ENCODE measurements around the gene PHGDH. TPM values are rescaled to one million over a fixed set of nuclear protein-coding genes. Genes with fewer than 3 reads are reported as not detected.
A peak's percentile ranks its signal among the peaks of the same experiment; 100 is the strongest.

The PHGDH gene
- polyA plus RNA-seq, 1 donor: 139 TPM

DNA sequence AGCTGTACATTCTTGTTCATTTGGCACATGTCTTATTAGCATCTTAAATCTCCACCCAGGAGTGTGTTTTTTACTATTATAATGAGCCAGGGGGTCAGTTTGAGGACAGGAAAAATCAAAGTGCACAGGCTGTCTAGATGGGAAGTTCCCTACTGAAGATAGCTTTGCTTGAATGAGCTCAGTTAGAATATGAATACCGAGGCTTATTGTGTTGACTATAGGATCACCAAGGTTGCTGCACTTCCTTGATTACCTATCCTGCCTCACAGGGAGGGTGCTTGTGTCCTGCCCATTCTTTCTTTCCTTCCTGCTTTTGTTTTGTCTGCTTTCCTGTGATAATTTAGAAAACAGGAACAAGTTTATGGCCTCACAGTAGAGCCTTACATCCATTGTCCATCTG lies 16.3 kb downstream of the PHGDH start:
- H3K27ac ChIP-seq (ENCODE audit: low read length): peak overlapping the region; percentile 30
- peak in 1 of 2 donors; percentile 64 for DNase-seq
- no peaks in the 10 kb centered on the region for H3K9me3 ChIP-seq (ENCODE audit: control insufficient read depth, low read depth, low read length)
- no peaks in the 10 kb centered on the region for H3K27me3 ChIP-seq (ENCODE audit: control insufficient read depth, insufficient read depth, low read length)
- no peak overlapping the region for H3K4me3 ChIP-seq (ENCODE audit: low read length)
- H3K4me1 ChIP-seq (ENCODE audit: control insufficient read depth, insufficient read depth, low read length): peaks cover 49% of the 10 kb centered on the region
- no CpG with 5 or more reads among the region's 1 CpG for WGBS (ENCODE audit: insufficient coverage, low lambda C conversion rate)
- H3K36me3 ChIP-seq (ENCODE audit: control insufficient read depth, insufficient read depth, low read length): peaks cover 81% of the 10 kb centered on the region

DNA sequence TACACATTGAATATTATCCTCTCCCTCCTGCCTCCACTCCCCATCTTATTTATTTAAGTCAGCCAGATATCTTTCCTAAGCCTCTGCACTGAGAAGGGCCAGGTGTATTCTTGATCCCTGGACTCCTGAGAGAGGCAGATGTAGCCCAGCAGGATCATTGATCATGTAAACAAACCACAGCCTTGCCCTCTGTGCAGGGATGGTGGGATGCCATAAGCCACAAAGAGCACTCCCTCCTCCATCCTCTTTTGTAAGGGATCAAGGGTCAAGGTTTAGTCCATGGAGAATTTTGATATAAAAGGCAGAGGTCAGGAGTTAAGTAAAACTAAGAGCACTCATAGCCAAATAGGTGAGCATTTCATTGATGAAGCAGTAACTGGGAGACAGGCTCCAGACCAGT lies 17.3 kb downstream of the PHGDH start:
- DNase-seq: no peak
- H3K36me3 ChIP-seq (ENCODE audit: control insufficient read depth, insufficient read depth, low read length): peaks cover 76% of the 10 kb centered on the region

DNA sequence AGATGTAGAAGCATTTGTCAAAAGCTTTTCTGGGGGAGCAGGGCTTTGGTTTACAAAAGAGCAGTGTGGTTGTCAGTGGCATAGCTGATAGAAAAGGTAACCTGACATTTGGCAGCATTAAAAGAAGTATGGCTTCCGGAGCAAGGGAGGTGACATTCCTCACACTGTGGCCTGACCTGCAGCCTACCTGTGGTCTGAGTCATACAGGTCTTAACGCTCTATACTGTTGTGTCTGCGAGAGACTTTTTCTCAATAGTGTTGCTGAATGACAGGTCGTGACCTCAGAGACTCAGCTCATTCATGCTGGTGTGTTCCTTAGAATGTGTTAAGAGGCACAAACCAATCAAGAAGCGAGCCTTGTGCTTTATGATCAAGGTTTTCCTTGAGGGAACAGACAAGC lies 19.3 kb downstream of the PHGDH start:
- Histone ChIP-seq H3K4me1 (ENCODE audit: control insufficient read depth, insufficient read depth, low read length) (peaks cover 21% of the 10 kb centered on the region), H3K36me3 (ENCODE audit: control insufficient read depth, insufficient read depth, low read length) (peaks cover 84% of the 10 kb centered on the region), H3K4me3 (ENCODE audit: low read length) (no peak overlapping the region), H3K27me3 (ENCODE audit: control insufficient read depth, insufficient read depth, low read length) (no peaks in the 10 kb centered on the region), H3K9me3 (ENCODE audit: control insufficient read depth, low read depth, low read length) (no peaks in the 10 kb centered on the region), H3K27ac (ENCODE audit: low read length) (no peak overlapping the region)
- no CpG with 5 or more reads among the region's 5 CpGs for WGBS (ENCODE audit: insufficient coverage, low lambda C conversion rate)
- DNase-seq: no peak

More for the DNA sequence above, 17.3 kb downstream of the PHGDH start:
- Histone ChIP-seq H3K4me1 (ENCODE audit: control insufficient read depth, insufficient read depth, low read length) (peaks cover 38% of the 10 kb centered on the region), H3K9me3 (ENCODE audit: control insufficient read depth, low read depth, low read length) (no peaks in the 10 kb centered on the region), H3K4me3 (ENCODE audit: low read length) (no peak overlapping the region), H3K27me3 (ENCODE audit: control insufficient read depth, insufficient read depth, low read length) (no peaks in the 10 kb centered on the region), H3K27ac (ENCODE audit: low read length) (no peak overlapping the region)

DNA sequence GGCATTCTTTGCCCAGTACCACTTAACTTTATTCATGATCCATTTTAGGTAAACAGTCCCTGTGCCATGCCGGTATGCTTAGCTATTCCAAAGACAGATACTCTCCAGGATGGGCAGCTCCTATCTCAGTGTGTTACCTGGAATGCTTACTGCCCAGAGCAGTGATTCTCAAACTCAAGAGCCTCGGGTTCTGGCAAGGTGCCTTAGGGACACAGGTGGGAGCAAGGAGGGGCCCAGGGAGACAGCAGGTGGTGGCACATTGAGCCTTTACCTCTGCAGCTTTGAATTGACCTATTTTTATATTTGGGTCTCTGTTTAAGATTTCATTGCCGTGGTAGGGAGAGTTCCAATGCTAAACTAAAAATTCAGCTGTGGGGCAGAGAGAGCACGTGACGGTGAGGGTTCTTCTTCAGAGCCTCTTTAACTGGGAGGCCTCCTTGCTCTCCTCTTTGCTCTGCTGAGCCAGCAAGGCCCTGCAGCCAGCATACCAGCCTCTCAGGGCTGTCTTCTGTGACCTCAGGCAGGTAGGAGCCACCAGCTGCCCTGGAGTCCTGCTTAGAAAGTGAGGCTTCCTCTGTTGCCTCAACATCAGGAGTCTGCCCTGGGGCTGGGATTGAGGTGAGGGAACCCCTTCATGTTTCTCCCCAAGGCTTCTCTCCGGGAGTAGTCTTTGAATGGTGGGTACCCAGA lies 20.2 kb downstream of the PHGDH start:
- peaks cover 84% of the 10 kb centered on the region for H3K36me3 ChIP-seq (ENCODE audit: control insufficient read depth, insufficient read depth, low read length)
- no CpG with 5 or more reads among the region's 6 CpGs for WGBS (ENCODE audit: insufficient coverage, low lambda C conversion rate)

DNA sequence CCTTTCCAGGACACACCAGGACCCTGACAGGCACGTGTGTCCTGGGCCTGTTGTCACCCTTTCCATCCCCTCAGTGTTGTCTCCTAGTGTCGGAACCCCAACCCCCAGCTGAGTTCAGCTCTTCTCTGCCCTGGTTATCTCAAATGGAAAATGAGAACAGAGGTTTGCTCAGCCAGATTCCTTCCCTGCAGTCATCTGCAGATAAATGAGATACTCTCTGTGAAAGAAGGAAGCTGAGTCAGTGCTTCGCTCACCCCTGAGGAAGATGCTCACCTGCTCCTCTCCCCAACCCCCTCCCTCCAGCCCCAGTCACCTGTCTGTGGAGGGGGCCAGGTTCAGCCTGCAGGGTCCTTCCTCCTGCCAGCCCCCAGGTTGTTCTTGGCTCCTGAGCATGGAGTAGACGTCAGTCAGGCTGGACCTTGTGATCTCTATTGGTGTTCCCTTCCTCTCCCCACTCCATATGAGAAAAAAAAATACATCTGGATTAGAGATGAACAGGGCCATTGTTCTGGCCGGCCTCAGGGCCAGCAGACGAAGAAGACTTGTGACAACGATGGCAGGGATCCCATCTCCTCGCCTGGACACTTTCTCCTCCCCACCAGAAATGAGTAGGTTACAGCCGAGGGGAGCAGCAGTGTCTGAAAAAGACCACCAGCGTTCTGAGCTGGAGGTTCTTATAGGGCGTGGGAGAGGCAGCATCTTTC lies 20.9 kb downstream of the PHGDH start:
- H3K36me3 ChIP-seq (ENCODE audit: control insufficient read depth, insufficient read depth, low read length): peaks cover 82% of the 10 kb centered on the region
- whole genome bisulfite sequencing (ENCODE audit: insufficient coverage, low lambda C conversion rate): 60% methylated on average over 1 of the region's 11 CpGs
- H3K9me3 ChIP-seq (ENCODE audit: control insufficient read depth, low read depth, low read length): no peaks in the 10 kb centered on the region
- H3K4me1 ChIP-seq (ENCODE audit: control insufficient read depth, insufficient read depth, low read length): peaks cover 19% of the 10 kb centered on the region
- no peak overlapping the region for H3K4me3 ChIP-seq (ENCODE audit: low read length)
- H3K27me3 ChIP-seq (ENCODE audit: control insufficient read depth, insufficient read depth, low read length): no peaks in the 10 kb centered on the region
- peak overlapping the region; percentile 6 for H3K27ac ChIP-seq (ENCODE audit: low read length)
- no peak for DNase-seq

More for the DNA sequence above, 20.2 kb downstream of the PHGDH start:
- no peaks in the 10 kb centered on the region for H3K27me3 ChIP-seq (ENCODE audit: control insufficient read depth, insufficient read depth, low read length)
- peaks cover 15% of the 10 kb centered on the region for H3K4me1 ChIP-seq (ENCODE audit: control insufficient read depth, insufficient read depth, low read length)
- no peaks in the 10 kb centered on the region for H3K9me3 ChIP-seq (ENCODE audit: control insufficient read depth, low read depth, low read length)
- DNase-seq: no peak
- peak overlapping the region; percentile 6 for H3K27ac ChIP-seq (ENCODE audit: low read length)
- no peak overlapping the region for H3K4me3 ChIP-seq (ENCODE audit: low read length)

DNA sequence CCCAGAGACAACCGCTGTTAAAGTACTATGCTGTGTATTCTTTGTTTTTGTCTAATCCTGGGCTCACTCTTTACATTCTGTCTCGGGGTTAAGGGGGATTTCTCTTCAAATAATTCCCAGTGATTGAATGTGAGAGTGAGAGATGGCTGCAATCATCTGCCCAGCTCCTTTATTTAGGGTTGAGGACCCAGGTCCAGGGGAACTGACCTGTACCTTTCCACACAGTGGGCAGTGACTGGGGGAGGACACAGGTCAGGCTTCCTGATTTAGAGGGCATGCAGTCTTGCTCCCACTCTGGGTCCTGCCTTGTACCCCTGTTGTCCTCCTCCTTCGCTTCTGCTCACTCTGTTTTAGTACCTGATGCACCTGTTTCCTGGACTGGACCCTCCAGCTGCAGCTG lies 22.0 kb downstream of the PHGDH start:
- peaks cover 19% of the 10 kb centered on the region for H3K4me1 ChIP-seq (ENCODE audit: control insufficient read depth, insufficient read depth, low read length)
- H3K9me3 ChIP-seq (ENCODE audit: control insufficient read depth, low read depth, low read length): no peaks in the 10 kb centered on the region
- peaks cover 81% of the 10 kb centered on the region for H3K36me3 ChIP-seq (ENCODE audit: control insufficient read depth, insufficient read depth, low read length)
- no peak overlapping the region for H3K4me3 ChIP-seq (ENCODE audit: low read length)
- no peak for DNase-seq
- WGBS (ENCODE audit: insufficient coverage, low lambda C conversion rate): no CpG with 5 or more reads among the region's 3 CpGs
- H3K27ac ChIP-seq (ENCODE audit: low read length): no peak overlapping the region
- no peaks in the 10 kb centered on the region for H3K27me3 ChIP-seq (ENCODE audit: control insufficient read depth, insufficient read depth, low read length)

DNA sequence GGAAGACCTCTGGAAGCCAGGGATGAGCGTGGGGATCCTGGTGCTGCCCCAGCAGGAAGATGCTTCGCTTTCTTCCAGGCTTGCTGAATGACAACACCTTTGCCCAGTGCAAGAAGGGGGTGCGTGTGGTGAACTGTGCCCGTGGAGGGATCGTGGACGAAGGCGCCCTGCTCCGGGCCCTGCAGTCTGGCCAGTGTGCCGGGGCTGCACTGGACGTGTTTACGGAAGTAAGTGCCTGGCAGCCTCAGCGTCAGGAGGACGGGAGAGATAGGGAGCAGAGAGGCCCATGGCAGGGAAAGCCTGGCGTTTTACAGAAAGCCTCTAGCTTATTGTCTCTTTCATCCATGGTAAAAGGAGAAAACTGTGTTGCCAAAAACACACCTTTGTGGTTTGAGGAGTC lies 23.5 kb downstream of the PHGDH start:
- Histone ChIP-seq H3K36me3 (ENCODE audit: control insufficient read depth, insufficient read depth, low read length) (peaks cover 77% of the 10 kb centered on the region), H3K27ac (ENCODE audit: low read length) (no peak overlapping the region), H3K4me3 (ENCODE audit: low read length) (no peak overlapping the region), H3K27me3 (ENCODE audit: control insufficient read depth, insufficient read depth, low read length) (no peaks in the 10 kb centered on the region), H3K4me1 (ENCODE audit: control insufficient read depth, insufficient read depth, low read length) (peaks cover 19% of the 10 kb centered on the region), H3K9me3 (ENCODE audit: control insufficient read depth, low read depth, low read length) (no peaks in the 10 kb centered on the region)
- WGBS (ENCODE audit: insufficient coverage, low lambda C conversion rate): no CpG with 5 or more reads among the region's 14 CpGs
- no peak for DNase-seq

DNA sequence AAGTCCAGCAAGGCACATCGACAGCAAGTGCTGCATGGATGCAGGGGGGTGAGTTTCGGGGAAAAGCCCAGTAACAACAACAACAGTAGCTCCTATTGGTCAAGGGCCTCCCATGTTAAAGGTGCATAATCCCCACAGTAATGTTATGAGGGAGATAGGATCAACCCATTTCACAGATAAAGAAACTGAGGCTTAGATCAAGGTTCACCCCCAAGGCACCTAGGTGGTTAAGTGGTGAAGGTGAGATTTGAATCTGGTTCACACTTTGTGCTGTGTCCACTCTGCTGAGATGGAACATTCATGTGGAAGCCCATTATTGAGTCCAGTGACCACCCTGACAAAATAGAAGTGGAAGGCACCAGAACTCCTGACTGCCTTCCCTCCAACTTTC lies 24.9 kb downstream of the PHGDH start:
- peaks cover 78% of the 10 kb centered on the region for H3K36me3 ChIP-seq (ENCODE audit: control insufficient read depth, insufficient read depth, low read length)
- peaks cover 19% of the 10 kb centered on the region for H3K4me1 ChIP-seq (ENCODE audit: control insufficient read depth, insufficient read depth, low read length)
- no peak for DNase-seq
- peak overlapping the region; percentile 73 for H3K27ac ChIP-seq (ENCODE audit: low read length)
- no CpG with 5 or more reads among the region's 2 CpGs for WGBS (ENCODE audit: insufficient coverage, low lambda C conversion rate)
- H3K27me3 ChIP-seq (ENCODE audit: control insufficient read depth, insufficient read depth, low read length): no peaks in the 10 kb centered on the region
- H3K9me3 ChIP-seq (ENCODE audit: control insufficient read depth, low read depth, low read length): no peaks in the 10 kb centered on the region
- no peak overlapping the region for H3K4me3 ChIP-seq (ENCODE audit: low read length)

DNA sequence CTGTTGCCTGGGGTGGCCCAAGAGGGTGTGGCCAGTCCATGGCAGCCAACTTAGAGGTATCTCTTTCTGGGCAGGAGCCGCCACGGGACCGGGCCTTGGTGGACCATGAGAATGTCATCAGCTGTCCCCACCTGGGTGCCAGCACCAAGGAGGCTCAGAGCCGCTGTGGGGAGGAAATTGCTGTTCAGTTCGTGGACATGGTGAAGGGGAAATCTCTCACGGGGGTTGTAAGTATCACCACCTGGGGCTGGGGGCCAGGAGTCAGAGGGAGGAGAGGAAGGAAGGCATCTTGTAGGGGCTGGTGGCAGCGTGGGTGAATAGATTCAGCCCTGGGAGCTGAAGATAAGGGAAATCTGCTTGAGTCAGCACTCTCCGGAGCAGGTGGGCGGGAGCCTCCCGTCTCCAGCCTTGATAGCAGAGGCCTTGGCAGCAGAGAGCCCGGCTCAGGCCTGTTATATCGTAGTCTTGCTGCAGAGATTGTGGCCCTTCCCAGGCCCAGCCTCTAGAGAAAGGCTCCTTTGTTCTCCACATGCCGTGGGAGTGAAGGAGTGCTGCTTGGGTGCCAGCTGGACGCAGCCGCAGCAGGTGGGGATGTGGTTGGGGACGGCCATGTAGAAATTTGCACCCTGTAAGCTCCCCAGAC lies 25.4 kb downstream of the PHGDH start:
- Histone ChIP-seq H3K9me3 (ENCODE audit: control insufficient read depth, low read depth, low read length) (no peaks in the 10 kb centered on the region), H3K27me3 (ENCODE audit: control insufficient read depth, insufficient read depth, low read length) (no peaks in the 10 kb centered on the region), H3K27ac (ENCODE audit: low read length) (peak overlapping the region; percentile 73), H3K4me3 (ENCODE audit: low read length) (no peak overlapping the region), H3K4me1 (ENCODE audit: control insufficient read depth, insufficient read depth, low read length) (peaks cover 18% of the 10 kb centered on the region), H3K36me3 (ENCODE audit: control insufficient read depth, insufficient read depth, low read length) (peaks cover 78% of the 10 kb centered on the region)
- peak; percentile 78 to 89 for DNase-seq
- no CpG with 5 or more reads among the region's 16 CpGs for WGBS (ENCODE audit: insufficient coverage, low lambda C conversion rate)

DNA sequence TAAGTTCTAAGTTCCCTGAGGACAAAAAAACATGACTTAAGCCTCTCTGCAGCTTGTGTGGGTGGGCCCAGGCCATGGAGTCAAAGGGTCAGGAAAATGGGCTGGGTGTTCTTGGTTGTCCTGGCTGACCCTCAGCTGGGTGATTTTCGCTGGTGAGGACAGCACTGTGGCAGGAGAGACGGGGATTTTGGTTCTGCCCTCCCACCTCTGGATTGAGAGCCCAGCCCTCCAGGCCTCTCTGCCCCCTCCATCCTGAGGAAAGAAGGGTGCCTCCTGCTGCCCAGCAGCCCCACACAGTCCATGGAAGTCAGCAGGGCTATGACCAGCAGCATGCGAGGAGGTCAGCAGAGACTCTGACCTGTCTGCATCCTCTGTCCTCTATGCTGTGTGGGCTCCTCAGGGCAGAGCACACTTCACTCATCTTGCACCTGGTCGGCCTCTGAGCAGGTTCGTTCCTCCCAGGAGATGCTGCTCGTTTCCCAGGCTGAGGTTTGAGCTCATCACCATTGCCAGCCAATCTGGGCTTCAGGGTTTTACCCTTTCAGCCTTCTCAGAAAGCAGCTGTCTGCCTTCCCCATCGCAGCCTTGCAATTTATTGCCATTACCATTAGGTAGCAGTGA lies 26.5 kb downstream of the PHGDH start:
- H3K27ac ChIP-seq (ENCODE audit: low read length): no peak overlapping the region
- H3K9me3 ChIP-seq (ENCODE audit: control insufficient read depth, low read depth, low read length): no peaks in the 10 kb centered on the region
- H3K4me1 ChIP-seq (ENCODE audit: control insufficient read depth, insufficient read depth, low read length): peaks cover 19% of the 10 kb centered on the region
- no CpG with 5 or more reads among the region's 7 CpGs for WGBS (ENCODE audit: insufficient coverage, low lambda C conversion rate)
- H3K27me3 ChIP-seq (ENCODE audit: control insufficient read depth, insufficient read depth, low read length): no peaks in the 10 kb centered on the region
- peaks cover 78% of the 10 kb centered on the region for H3K36me3 ChIP-seq (ENCODE audit: control insufficient read depth, insufficient read depth, low read length)
- no peak for DNase-seq
- no peak overlapping the region for H3K4me3 ChIP-seq (ENCODE audit: low read length)

Data from large intestine (tissue), 3 donors.